GM12872 (cell line): ENCODE data around the gene CASQ2.
A peak's percentile ranks its signal among the peaks of the same experiment; 100 is the strongest.

Experiments used
- TF ChIP-seq, protein P1 (sequence below): IDR thresholded peaks from 3 replicates; pipeline ENCODE4 v1.5.1; 2011; ENCODE audit warnings: low read depth, mild to moderate bottlenecking, low read length, moderate library complexity; ENCODE audit not compliant: insufficient read depth

The CASQ2 gene

DNA sequence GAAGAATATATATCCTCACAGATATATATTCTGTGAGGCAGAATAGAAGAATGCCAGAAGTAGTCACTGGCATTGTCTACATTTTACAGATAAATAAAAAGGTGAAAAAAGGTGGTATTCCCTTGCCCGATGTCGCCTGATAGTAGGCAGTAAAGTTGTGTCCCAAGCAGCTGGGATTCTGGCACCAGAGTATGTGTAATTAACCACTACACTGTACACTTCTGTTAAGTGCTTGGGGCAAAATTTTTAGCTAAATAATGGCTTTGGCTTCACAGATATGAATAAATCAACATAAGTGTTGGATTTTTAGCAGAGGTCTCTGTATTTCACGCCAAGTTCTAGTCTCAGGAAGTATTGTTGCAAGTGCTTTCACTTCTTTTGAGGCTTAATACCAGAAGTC, 13.3 kb upstream of the CASQ2 start:
- TF ChIP-seq, protein P1, sequence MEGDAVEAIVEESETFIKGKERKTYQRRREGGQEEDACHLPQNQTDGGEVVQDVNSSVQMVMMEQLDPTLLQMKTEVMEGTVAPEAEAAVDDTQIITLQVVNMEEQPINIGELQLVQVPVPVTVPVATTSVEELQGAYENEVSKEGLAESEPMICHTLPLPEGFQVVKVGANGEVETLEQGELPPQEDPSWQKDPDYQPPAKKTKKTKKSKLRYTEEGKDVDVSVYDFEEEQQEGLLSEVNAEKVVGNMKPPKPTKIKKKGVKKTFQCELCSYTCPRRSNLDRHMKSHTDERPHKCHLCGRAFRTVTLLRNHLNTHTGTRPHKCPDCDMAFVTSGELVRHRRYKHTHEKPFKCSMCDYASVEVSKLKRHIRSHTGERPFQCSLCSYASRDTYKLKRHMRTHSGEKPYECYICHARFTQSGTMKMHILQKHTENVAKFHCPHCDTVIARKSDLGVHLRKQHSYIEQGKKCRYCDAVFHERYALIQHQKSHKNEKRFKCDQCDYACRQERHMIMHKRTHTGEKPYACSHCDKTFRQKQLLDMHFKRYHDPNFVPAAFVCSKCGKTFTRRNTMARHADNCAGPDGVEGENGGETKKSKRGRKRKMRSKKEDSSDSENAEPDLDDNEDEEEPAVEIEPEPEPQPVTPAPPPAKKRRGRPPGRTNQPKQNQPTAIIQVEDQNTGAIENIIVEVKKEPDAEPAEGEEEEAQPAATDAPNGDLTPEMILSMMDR = no peak

DNA sequence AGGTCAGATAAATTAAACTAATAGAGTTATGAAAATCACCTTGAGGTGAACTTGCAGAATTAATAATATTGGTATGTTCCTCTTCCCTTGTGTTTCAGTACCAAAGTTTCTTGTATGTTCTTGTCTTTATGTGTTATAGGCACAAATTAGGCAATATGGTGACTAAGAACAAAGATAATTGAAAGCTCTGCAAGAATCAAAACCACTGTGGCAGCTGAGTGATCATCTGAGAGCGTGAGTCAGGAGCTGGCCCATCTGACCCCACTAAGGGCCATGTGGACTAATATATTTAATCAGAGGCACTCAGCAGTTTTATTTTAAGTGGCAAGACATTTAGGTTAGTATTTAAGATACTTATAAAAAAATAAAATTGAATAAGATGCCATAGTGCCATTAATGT, 12.8 kb upstream of the CASQ2 start:
- TF ChIP-seq, protein P1 = no peak

DNA sequence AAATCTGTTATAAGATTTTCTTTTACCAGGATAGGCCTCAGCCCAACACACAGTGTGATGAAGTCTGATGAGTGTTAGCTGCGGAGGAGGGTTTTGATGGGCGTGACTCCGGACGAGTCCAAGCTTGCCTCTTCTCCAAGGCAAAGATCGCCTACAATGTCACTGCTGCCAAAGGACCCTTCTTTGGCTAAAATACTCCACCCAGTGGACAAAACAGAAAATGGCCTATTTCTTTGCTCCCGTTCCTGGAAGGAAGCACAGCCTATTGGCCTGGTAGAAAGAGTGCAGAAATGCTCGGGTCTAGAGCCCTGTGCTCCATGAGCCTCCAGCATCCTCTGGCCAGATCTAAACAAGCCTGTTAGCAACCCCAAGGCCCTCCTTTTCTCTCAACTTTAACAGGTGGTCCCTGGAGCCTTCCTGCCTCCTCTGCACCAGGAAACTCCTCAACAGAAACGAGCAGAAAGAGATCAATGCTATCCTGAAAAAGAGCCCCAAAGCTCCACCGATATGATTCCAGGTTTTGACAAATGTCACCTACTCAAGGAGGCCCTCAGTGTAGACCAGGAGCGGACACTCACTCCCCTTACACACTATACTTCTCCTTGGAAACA, 3.4 kb upstream of the CASQ2 start:
- TF ChIP-seq, protein P1 = peak; percentile 76

DNA sequence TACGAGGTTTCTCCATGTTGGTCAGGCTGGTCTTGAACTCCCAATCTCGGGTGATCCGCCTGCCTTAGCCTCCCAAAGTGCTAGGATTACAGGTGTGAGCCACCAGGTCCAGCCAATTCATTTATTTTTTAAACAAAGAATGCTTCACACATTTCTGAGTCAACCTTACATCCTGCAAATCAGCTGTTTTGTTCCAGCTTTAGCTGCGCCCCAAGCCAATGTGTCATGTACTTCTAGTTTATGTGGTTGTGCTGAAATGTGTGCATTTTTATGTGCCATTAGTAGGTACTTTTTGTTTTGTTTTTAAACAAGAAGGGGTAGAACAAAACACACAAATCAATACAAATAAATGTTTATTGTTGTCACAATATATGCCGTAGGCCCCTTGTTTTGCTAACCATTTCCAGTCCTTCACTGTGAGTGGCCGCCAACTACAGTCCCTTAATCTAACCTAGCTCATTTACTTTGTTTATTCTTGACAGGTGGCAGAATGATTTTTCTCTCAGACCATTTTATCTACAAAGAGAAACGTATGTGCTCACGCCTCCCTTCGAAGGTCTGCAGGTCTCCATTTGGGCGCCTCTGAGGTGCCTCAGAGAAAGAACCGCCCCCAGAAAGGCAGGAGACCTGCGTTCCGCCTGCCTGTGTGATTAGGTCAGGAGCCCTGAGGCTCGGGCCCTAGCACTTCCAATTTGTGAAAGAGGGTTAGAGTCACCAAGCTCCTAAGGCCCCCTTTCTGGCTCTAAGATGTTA, 2.8 kb upstream of the CASQ2 start:
- TF ChIP-seq, protein P1 = no peak

DNA sequence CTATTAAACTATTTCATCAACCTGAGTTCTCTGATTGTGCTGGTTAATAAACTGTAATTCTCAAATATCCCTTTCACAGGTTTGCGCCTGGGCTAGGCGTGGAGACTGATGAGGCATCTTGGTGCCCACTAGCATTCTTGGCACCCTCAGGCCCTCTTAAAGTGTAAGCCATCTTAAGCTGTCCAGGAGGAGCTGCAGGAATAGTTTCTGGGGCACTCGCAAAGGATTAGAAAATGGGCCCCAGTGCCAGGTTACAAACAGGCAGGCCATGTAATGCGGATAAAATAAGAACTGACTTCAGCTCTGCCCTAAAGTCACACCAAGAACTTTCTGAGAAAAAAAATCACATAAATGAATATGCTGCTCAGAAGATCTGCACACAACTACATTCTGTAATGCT, 1.1 kb downstream of the CASQ2 start:
- TF ChIP-seq, protein P1 = no peak

DNA sequence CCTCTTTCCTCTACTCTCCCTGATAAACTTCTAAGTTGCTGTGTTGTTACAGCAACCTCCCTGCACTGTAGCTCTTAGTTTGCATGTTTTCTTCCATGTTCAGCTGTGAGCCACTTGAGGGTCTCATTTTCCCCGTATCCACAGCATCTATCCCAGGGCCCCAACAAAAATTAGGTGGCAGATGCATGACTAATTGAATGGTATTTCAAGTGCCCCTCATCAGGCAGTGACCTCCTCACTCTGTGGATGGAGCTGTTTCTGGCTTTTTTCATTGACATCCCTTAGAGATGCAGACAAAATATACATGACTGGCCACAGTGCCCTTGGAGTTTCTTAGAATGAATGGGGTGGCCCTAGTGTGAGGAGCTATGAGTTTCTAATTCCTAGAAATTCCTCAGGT, 3.4 kb downstream of the CASQ2 start:
- TF ChIP-seq, protein P1 = no peak

DNA sequence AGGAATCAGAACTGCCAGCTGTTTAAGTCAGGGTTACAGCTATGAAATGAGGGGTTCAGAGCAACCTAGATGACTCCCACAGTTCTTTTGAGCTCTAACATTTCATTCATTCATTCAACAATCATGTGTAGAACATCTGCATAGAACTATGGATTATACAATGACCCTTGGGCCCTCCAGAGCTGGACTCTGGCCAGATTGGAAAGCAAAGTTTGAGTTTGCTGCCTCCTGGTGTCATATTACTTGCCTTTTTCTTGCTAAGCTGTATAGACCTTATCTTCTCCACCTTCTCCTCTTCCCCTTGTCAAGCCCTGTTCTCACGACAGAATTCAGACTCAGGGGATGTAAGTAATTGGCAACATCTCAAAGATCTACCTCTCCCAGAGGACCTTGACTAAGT, 4.0 kb downstream of the CASQ2 start:
- TF ChIP-seq, protein P1 = 0 out of 3 replicates have a peak, but pooled peaks have one; percentile 4
